HepG2 (cell line): ENCODE measurements around the gene TFF1. TPM values are rescaled to one million over a fixed set of nuclear protein-coding genes. Genes with fewer than 3 reads are reported as not detected.

Experiments
- AGO1 ChIP-seq: fragments of 200-400 bp; formaldehyde crosslinking; IDR thresholded peaks from 2 replicates; pipeline ENCODE4 v1.6.1; 2017; ENCODE audit warnings: mild to moderate bottlenecking, low read depth, low read length, moderate library complexity; ENCODE audit not compliant: poor library complexity, severe bottlenecking
- IRF2 ChIP-seq: IDR thresholded peaks from 2 replicates; pipeline ENCODE4 v1.6.1; 2018; ENCODE audit warnings: missing genetic modification reagents, missing compliant biosample characterization
- JUN ChIP-seq: sonication (generic); formaldehyde crosslinking; IDR thresholded peaks from 2 replicates; pipeline ENCODE4 v1.4.0; 2020; ENCODE audit warnings: mild to moderate bottlenecking, missing genetic modification reagents
- KMT2B ChIP-seq: IDR thresholded peaks from 2 replicates; pipeline ENCODE4 v1.6.1; 2016; ENCODE audit warnings: missing genetic modification reagents, missing compliant biosample characterization
- MAF1 ChIP-seq: sonication (generic); formaldehyde crosslinking; IDR thresholded peaks from 2 replicates; pipeline ENCODE4 v1.5.0; 2020; ENCODE audit warnings: missing genetic modification reagents, borderline replicate concordance
- MBNL3 ChIP-seq: fragments of 250-450 bp; sonication (Bioruptor Pico); conservative IDR thresholded peaks from 2 replicates; pipeline ENCODE4 v1.8.0; 2022; ENCODE audit warnings: mild to moderate bottlenecking, inconsistent platforms
- NONO ChIP-seq, 2 experiments: fragments of 450-650 bp in 1 of 2; sonication (generic) in 1 of 2; formaldehyde crosslinking in 1 of 2; IDR thresholded peaks in 1 of 2; conservative IDR thresholded peaks in 1 of 2; 2 replicates each; pipeline versions ENCODE4 v1.6.1 to v1.8.0; 2017 to 2022; ENCODE audit warnings: mild to moderate bottlenecking in 1 of 2, missing genetic modification reagents in 1 of 2, moderate library complexity in 1 of 2
- SRSF9 ChIP-seq: fragments of 200-400 bp; formaldehyde crosslinking; IDR thresholded peaks from 2 replicates; pipeline ENCODE4 v1.6.1; 2018; ENCODE audit warnings: borderline replicate concordance, mild to moderate bottlenecking, low read depth, low read length; ENCODE audit not compliant: insufficient read depth, poor library complexity, severe bottlenecking
- ZNF124 ChIP-seq: sonication (generic); formaldehyde crosslinking; IDR thresholded peaks from 2 replicates; pipeline ENCODE4 v1.4.0; 2020; ENCODE audit warnings: missing genetic modification reagents
- ZNF143 ChIP-seq: sonication (generic); formaldehyde crosslinking; IDR thresholded peaks from 2 replicates; pipeline ENCODE4 v1.4.0; 2020; ENCODE audit warnings: missing genetic modification reagents
- ZNF205 ChIP-seq: IDR thresholded peaks from 2 replicates; pipeline ENCODE4 v1.6.1; 2018; ENCODE audit warnings: missing biosample characterization, missing genetic modification reagents
- ZNF430 ChIP-seq: sonication (generic); formaldehyde crosslinking; IDR thresholded peaks from 2 replicates; pipeline ENCODE4 v1.9.0; 2021; ENCODE audit warnings: mild to moderate bottlenecking, missing genetic modification reagents
- polyA plus RNA-seq, 8 experiments: library from polyadenylated mRNA; depleted of rRNA in 3 of 8; stranded (reverse) in 7 of 8; unstranded in 1 of 8; fragments of >200 nt; fragmentation: Illumina TruSeq in 4 of 8; extraction: Trizol in 4 of 8; gene quantifications; 2 replicates each; pipeline versions ENCODE4 v1.2.1 to v1.2.3, GENCODE V29; 2011 to 2016; ENCODE audit warnings: low read depth in 4 of 8, missing spikeins in 1 of 8, mixed read lengths in 1 of 8; ENCODE audit not compliant: insufficient read depth in 1 of 8
- total RNA-seq, 5 experiments: library from RNA; depleted of rRNA; stranded (reverse); fragments of >200 nt; fragmentation: Illumina TruSeq; extraction: Trizol; gene quantifications; 2 replicates each; pipeline ENCODE4 v1.2.3, GENCODE V29; 2016; ENCODE audit warnings: low read depth in 1 of 5
- TF ChIP-seq, protein P1 (sequence below): sonication (generic); formaldehyde crosslinking; IDR thresholded peaks from 2 replicates; pipeline ENCODE4 v1.4.0; 2020; ENCODE audit warnings: mild to moderate bottlenecking, missing genetic modification reagents
- TF ChIP-seq, protein P2 (sequence below): sonication (generic); formaldehyde crosslinking; IDR thresholded peaks from 2 replicates; pipeline ENCODE4 v1.5.0; 2020; ENCODE audit warnings: mild to moderate bottlenecking, missing genetic modification reagents
- TF ChIP-seq, protein P3 (sequence below), 2 experiments: fragments of 450-650 bp in 1 of 2; sonication (generic) in 1 of 2; formaldehyde crosslinking in 1 of 2; IDR thresholded peaks; 2 replicates each; pipeline versions ENCODE4 v1.6.1 to v1.8.0; 2016 to 2022; ENCODE audit warnings: antibody characterized with exemption in 1 of 2, mild to moderate bottlenecking in 1 of 2, missing genetic modification reagents in 1 of 2

Gene TFF1
- total and polyA plus RNA-seq, 2 of the 13 experiments (the other 11 are each of a cell fraction or from before 2014, with no cell fraction given) = 0.24 to 19.4 TPM

DNA sequence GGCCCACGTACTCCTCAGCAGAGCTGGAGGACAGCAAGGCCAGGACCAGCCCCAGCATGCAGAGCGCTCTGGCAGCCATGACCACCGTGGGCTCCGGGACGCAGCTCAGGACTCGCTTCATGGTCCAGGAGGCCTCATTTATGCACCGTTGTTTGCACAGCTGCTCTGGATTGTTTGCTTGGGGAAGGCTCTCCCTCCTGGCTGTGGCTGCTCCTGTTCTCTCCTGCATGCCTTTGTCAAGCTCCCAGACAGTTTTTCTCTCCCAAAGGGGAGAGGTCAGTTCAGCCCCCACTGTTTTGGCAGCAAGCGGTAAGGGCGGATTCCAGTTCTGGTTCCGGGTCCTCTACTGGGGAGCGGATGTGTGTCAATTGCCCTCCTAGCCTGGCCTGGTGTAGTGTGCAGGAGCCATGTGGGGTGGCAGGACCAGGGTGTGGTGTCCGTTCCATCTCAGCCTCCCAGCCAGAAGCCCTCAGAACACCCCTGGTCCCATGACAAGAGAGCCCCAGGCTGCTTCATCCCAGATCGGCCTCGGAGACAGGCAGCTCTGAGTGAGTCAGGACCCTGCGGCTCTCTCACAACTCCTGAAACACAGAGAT is 50.9 kb downstream of the TFF1 start, which contains the start of gene TFF3 (continued):
- TF ChIP-seq NONO (IDR thresholded peaks at IDR 0.05) (no peak), NONO (CRISPR knock-in tag; conservative IDR thresholded peaks at IDR 0.05) (peak; percentile 50; the same call in 1 of the 2 replicates), JUN (no peak), ZNF143 (CRISPR knock-in tag) (peak; percentile 76), ZNF430 (no peak), IRF2 (no peak), KMT2B (CRISPR knock-in tag) (no peak; the same call in 1 of the 2 replicates), AGO1 (no peak), MBNL3 (no peak), ZNF205 (CRISPR knock-in tag) (no peak), MAF1 (CRISPR knock-in tag) (no peak), ZNF124 (CRISPR knock-in tag) (no peak), SRSF9 (no peak)
- TF ChIP-seq, protein P1, sequence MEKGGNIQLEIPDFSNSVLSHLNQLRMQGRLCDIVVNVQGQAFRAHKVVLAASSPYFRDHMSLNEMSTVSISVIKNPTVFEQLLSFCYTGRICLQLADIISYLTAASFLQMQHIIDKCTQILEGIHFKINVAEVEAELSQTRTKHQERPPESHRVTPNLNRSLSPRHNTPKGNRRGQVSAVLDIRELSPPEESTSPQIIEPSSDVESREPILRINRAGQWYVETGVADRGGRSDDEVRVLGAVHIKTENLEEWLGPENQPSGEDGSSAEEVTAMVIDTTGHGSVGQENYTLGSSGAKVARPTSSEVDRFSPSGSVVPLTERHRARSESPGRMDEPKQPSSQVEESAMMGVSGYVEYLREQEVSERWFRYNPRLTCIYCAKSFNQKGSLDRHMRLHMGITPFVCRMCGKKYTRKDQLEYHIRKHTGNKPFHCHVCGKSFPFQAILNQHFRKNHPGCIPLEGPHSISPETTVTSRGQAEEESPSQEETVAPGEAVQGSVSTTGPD (CRISPR knock-in tag) = no peak
- TF ChIP-seq, protein P2, sequence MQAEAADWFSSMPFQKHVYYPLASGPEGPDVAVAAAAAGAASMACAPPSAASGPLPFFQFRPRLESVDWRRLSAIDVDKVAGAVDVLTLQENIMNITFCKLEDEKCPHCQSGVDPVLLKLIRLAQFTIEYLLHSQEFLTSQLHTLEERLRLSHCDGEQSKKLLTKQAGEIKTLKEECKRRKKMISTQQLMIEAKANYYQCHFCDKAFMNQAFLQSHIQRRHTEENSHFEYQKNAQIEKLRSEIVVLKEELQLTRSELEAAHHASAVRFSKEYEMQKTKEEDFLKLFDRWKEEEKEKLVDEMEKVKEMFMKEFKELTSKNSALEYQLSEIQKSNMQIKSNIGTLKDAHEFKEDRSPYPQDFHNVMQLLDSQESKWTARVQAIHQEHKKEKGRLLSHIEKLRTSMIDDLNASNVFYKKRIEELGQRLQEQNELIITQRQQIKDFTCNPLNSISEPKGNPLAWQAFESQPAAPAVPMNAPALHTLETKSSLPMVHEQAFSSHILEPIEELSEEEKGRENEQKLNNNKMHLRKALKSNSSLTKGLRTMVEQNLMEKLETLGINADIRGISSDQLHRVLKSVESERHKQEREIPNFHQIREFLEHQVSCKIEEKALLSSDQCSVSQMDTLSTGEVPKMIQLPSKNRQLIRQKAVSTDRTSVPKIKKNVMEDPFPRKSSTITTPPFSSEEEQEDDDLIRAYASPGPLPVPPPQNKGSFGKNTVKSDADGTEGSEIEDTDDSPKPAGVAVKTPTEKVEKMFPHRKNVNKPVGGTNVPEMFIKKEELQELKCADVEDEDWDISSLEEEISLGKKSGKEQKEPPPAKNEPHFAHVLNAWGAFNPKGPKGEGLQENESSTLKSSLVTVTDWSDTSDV (CRISPR knock-in tag) = 0 out of 2 replicates have a peak, but pooled peaks have one; percentile 24
- TF ChIP-seq, protein P3, sequence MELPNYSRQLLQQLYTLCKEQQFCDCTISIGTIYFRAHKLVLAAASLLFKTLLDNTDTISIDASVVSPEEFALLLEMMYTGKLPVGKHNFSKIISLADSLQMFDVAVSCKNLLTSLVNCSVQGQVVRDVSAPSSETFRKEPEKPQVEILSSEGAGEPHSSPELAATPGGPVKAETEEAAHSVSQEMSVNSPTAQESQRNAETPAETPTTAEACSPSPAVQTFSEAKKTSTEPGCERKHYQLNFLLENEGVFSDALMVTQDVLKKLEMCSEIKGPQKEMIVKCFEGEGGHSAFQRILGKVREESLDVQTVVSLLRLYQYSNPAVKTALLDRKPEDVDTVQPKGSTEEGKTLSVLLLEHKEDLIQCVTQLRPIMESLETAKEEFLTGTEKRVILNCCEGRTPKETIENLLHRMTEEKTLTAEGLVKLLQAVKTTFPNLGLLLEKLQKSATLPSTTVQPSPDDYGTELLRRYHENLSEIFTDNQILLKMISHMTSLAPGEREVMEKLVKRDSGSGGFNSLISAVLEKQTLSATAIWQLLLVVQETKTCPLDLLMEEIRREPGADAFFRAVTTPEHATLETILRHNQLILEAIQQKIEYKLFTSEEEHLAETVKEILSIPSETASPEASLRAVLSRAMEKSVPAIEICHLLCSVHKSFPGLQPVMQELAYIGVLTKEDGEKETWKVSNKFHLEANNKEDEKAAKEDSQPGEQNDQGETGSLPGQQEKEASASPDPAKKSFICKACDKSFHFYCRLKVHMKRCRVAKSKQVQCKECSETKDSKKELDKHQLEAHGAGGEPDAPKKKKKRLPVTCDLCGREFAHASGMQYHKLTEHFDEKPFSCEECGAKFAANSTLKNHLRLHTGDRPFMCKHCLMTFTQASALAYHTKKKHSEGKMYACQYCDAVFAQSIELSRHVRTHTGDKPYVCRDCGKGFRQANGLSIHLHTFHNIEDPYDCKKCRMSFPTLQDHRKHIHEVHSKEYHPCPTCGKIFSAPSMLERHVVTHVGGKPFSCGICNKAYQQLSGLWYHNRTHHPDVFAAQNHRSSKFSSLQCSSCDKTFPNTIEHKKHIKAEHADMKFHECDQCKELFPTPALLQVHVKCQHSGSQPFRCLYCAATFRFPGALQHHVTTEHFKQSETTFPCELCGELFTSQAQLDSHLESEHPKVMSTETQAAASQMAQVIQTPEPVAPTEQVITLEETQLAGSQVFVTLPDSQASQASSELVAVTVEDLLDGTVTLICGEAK (IDR thresholded peaks at IDR 0.05) = no peak
- TF ChIP-seq, protein P3 (CRISPR knock-in tag; IDR thresholded peaks at IDR 0.05) = 0 out of 2 replicates have a peak, but pooled peaks have one; percentile 53
